Tibial nerve (tissue), 4 donors: ENCODE results near the gene JADE2. TPM values are rescaled to one million over a fixed set of nuclear protein-coding genes. Genes with fewer than 3 reads are reported as not detected.
"Not testable (repeated sequence)": the region's sequence is repeated elsewhere in the genome, so short reads cannot be mapped to it uniquely, and the experiment has no call there.

Experiments
- DNase-seq, 2 donors: peaks; one replicate each; pipeline ENCODE4 v3.0.0-alpha.2; 2019; ENCODE audit warnings: low spot score in 2 of 2
- H3K27ac ChIP-seq, 4 donors: fragments of 200-600 bp; sonication (generic) in 3 of 4; one replicate each; pipeline ENCODE4 v1.5.1; 2017 to 2019; ENCODE audit warnings: mild to moderate bottlenecking in 1 of 4
- H3K27me3 ChIP-seq, 2 donors: fragments of 200-600 bp; sonication (generic) in 1 of 2; one replicate each; pipeline versions ENCODE4 v1.5.1 to v1.6.0; 2017 to 2019
- H3K36me3 ChIP-seq, 3 donors: fragments of 200-600 bp; sonication (generic); one replicate each; pipeline ENCODE4 v1.5.1; 2018 to 2019
- H3K4me1 ChIP-seq, 4 donors: fragments of 200-600 bp; sonication (generic) in 3 of 4; one replicate each; pipeline ENCODE4 v1.5.1; 2017 to 2019
- H3K4me3 ChIP-seq, 4 donors: fragments of 200-600 bp; sonication (generic) in 3 of 4; one replicate each; pipeline ENCODE4 v1.5.1; 2017 to 2019; ENCODE audit warnings: mild to moderate bottlenecking in 1 of 4, moderate library complexity in 1 of 4
- H3K9me3 ChIP-seq, 4 donors: fragments of 200-600 bp; sonication (generic) in 3 of 4; one replicate each; pipeline ENCODE4 v1.5.1; 2017 to 2019
- CTCF ChIP-seq, 5 experiments: fragments of 200-600 bp in 3 of 5; fragments of 450-650 bp in 2 of 5; sonication (generic) in 3 of 5; IDR thresholded peaks; one replicate each; pipeline ENCODE4 v1.5.1; 2016 to 2019; ENCODE audit warnings: antibody characterized with exemption in 5 of 5, mild to moderate bottlenecking in 3 of 5, moderate library complexity in 2 of 5
- EP300 ChIP-seq, 2 donors: sonication (generic); formaldehyde crosslinking; IDR thresholded peaks; one replicate each; pipeline ENCODE4 v1.6.1; 2017; ENCODE audit warnings: antibody characterized with exemption in 2 of 2, mild to moderate bottlenecking in 1 of 2
- POLR2A ChIP-seq, 2 donors: fragments of 450-650 bp; IDR thresholded peaks; one replicate each; pipeline ENCODE4 v1.6.1; 2017; ENCODE audit warnings: antibody characterized with exemption in 2 of 2, mild to moderate bottlenecking in 2 of 2, moderate library complexity in 2 of 2
- WGBS, 2 donors: methylation state at CpG; one replicate each; pipeline ENCODE4 v1.1.5; 2018; 5-methylcytosine and 5-hydroxymethylcytosine counted together
- total RNA-seq, 4 donors: library from RNA; depleted of rRNA; stranded (reverse); fragments of >200 nt; gene quantifications; one replicate each; pipeline ENCODE4 v1.1.0, GENCODE V29; 2016

JADE2 gene
- total RNA-seq, 4 donors from 2014 or later = 58.8 to 90.6 (median 73.9) TPM

DNA sequence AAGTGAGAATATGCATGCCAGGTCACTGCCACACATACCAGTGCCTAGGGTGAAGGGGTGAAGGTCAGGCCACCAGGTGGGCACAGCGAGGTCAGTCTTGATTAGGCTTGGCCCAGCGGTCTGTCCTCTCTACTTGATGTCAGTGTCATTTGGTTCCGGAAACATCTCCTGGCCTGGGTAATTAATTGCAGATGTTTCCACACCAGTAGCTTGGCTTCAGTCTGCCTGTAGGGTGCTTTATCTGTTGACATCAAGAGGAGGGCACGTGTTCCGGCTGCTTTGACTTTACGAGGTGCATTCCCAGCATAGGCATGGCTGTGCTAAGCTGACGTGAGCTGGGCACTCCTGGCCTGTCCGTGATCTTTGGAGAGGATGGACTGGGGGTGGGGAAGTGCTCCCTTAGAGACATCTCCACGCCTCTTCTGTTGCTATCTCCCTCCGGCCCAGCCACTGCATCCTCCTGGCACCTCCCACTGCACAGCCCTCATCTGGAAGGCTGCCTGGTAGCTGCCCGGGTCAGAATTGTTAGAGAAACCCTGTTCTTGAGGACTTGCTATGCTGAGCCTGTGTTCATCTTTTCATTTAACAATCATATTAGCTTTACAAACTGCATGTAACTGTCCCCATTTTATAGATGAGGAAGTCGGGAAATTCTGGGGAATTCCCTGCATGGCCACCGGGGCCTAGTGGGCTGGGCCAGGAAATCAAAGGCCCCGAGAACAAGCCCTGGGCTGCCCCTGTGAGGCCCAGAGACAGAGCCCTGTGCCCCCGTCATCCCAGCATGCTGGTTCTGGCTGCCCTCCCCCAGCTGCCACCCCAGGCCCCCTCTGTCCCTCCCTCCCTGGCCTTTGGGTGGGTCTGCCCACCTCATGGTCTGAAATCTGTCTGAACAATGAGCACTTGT, 29.1 kb downstream of the JADE2 start:
- peaks cover 0 to 62% (median 2%) of the 10 kb centered on the region in 3 donors for H3K36me3 ChIP-seq
- H3K27me3 ChIP-seq = no peaks in the 10 kb centered on the region
- DNase-seq = peak; percentile 42 to 65
- no peaks in the 10 kb centered on the region for H3K9me3 ChIP-seq
- peak overlapping the region; percentile 26 to 92 (median 81) for H3K27ac ChIP-seq
- H3K4me3 ChIP-seq = no peak overlapping the region
- TF ChIP-seq EP300 (IDR thresholded peaks at IDR 0.05) = peak; percentile 21 to 81
- TF ChIP-seq CTCF (IDR thresholded peaks at IDR 0.05) = peak in 2 of 5 experiments; percentile 29
- TF ChIP-seq POLR2A (IDR thresholded peaks at IDR 0.05) = no peak
- 20 to 31% methylated on average over 12 to 14 of the region's 15 CpGs for WGBS, 2 donors
- peaks cover 4 to 62% (median 29%) of the 10 kb centered on the region in 4 donors for H3K4me1 ChIP-seq

DNA sequence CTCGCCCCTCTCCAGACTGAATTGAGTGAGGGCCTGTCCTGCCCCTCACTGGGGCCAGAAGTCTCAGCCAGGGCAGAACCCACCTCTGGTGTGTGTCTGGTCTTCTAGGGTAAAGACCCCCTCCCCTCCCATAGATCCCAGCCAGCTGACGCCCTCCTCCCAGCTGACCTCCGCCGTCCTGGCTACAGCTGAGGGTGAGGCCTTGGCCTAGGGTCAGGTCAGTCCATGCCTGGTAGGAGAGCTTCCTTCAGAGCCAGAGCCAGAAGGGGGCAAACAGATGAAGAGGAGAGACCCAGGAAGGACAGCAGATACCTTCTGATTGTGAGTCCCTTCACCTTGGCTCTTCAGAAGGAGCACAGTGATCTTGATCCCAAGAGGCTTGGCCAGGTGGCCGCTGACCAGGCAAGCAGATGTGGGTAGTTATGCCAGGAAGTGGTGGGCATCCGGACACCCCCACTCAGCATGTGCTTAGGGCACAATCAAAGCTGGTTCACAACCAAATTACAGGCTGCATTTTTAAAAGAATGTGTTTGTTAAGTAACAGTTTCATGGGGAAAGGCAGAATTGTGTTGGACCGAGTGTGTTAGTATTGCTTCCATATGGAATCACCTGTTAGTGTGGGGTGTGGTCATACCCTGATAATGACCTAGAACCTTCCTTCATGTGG, 29.9 kb downstream of the JADE2 start:
- H3K9me3 ChIP-seq = no peaks in the 10 kb centered on the region
- peak overlapping the region; percentile 26 to 92 (median 81) for H3K27ac ChIP-seq
- H3K27me3 ChIP-seq = no peaks in the 10 kb centered on the region
- no peak overlapping the region for H3K4me3 ChIP-seq
- 44 to 52% methylated on average over 6 to 7 of the region's 7 CpGs for WGBS, 2 donors
- H3K4me1 ChIP-seq = peaks cover 4 to 55% (median 28%) of the 10 kb centered on the region in 4 donors
- TF ChIP-seq CTCF (IDR thresholded peaks at IDR 0.05) (no peak), POLR2A (IDR thresholded peaks at IDR 0.05) (no peak), EP300 (IDR thresholded peaks at IDR 0.05) (no peak)
- H3K36me3 ChIP-seq = peaks cover 0 to 62% (median 10%) of the 10 kb centered on the region in 3 donors
- DNase-seq = no peak

DNA sequence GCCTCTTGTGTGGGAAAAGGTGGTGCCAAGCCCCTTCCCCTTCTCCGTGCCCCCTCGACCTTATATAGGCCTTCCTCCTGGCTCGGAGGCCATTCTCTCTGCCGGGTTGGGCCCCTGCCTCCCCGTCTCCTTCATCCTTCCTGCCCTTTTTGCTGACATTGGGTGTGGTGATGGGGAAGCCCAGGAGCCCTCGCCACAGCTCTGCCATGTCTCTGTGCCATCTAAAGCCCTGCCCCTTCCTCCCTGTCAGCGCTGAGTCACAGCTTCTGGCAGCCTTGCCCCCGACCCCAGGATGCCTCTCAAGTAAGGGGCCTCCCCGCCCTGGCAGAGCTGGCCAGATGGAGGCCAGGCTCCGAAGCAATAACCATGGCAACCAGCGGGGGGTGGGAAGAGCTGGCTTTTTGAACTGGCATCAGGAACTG, 30.4 kb downstream of the JADE2 start:
- peak in 1 of 2 donors; percentile 23 for DNase-seq
- no peak overlapping the region for H3K4me3 ChIP-seq
- H3K9me3 ChIP-seq = no peaks in the 10 kb centered on the region
- peaks cover 0 to 62% (median 16%) of the 10 kb centered on the region in 3 donors for H3K36me3 ChIP-seq
- H3K27me3 ChIP-seq = no peaks in the 10 kb centered on the region
- H3K4me1 ChIP-seq = peaks cover 4 to 50% (median 27%) of the 10 kb centered on the region in 4 donors
- TF ChIP-seq EP300 (IDR thresholded peaks at IDR 0.05) (peak in 1 of 2 donors; percentile 39), CTCF (IDR thresholded peaks at IDR 0.05) (peak in 1 of 5 experiments; percentile 12), POLR2A (IDR thresholded peaks at IDR 0.05) (no peak)
- WGBS, 2 donors = 24 to 33% methylated on average over 11 of the region's 11 CpGs
- peak overlapping the region in 3 of 4 donors; percentile 78 to 92 (median 84) for H3K27ac ChIP-seq

DNA sequence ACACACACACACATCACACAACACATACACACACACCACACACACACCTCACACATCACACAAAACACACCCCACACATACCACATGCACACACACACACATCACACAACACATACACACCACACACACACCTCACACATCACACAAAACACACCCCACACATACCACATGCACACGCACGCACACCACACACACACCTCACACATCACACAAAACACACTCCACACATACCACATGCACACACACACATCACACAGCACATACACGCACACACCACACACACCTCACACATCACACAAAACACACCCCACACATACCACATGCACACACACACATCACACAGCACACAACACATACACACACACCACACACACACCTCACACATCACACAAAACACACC, 31.1 kb downstream of the JADE2 start:
- Histone ChIP-seq H3K36me3 (peaks cover 0 to 64% (median 22%) of the 10 kb centered on the region in 3 donors), H3K4me1 (peaks cover 4 to 51% (median 27%) of the 10 kb centered on the region in 4 donors)
- H3K27me3 ChIP-seq, H3K4me3 ChIP-seq, DNase-seq, H3K9me3 ChIP-seq, H3K27ac ChIP-seq: not testable (repeated sequence)
- 86 to 96% methylated on average over 3 of the region's 3 CpGs for WGBS, 2 donors

DNA sequence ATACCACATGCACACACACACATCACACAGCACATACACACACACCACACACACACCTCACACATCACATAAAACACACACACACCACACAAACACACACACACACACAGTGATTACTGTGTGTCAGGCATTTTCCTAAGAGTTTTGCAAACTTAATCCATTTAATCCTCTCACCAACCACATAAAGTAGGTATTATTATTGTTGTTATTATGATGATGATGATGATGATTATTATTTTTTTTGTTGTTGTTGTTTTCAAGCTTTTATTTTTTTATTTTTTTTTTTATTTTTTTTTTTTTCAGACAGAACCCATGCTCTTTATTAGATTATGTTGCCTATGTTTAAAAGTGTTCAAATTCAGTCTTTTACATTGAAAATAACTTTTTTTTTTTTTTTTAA, 31.5 kb downstream of the JADE2 start:
- no peak for DNase-seq
- Histone ChIP-seq H3K4me1 (peaks cover 4 to 52% (median 27%) of the 10 kb centered on the region in 4 donors), H3K27ac (no peak overlapping the region), H3K9me3 (no peaks in the 10 kb centered on the region), H3K36me3 (peaks cover 0 to 64% (median 26%) of the 10 kb centered on the region in 3 donors), H3K27me3 (no peaks in the 10 kb centered on the region), H3K4me3 (no peak overlapping the region)
- TF ChIP-seq EP300 (IDR thresholded peaks at IDR 0.05) = no peak
- TF ChIP-seq POLR2A (IDR thresholded peaks at IDR 0.05) = no peak
- TF ChIP-seq CTCF (IDR thresholded peaks at IDR 0.05) = no peak
